AG09309 (cell line): ENCODE results near the gene UBE2E2.

Experiments
- DNase-seq: peaks from one replicate; pipeline ENCODE4 v3.0.0-alpha.2; 2010; ENCODE audit warnings: low read depth
- H3K4me3 ChIP-seq: 2 replicates; pipeline ENCODE4 v1.5.1; 2011; ENCODE audit warnings: mild to moderate bottlenecking, low read depth, low read length, moderate library complexity; ENCODE audit not compliant: control insufficient read depth
- CTCF ChIP-seq: IDR thresholded peaks from 2 replicates; pipeline ENCODE4 v1.5.1; 2011; ENCODE audit warnings: mild to moderate bottlenecking, low read depth, low read length, inconsistent platforms; ENCODE audit not compliant: insufficient read depth, control insufficient read depth; ENCODE audit errors: missing control alignments

UBE2E2 gene

GRCh38 chr3:23377928-23378672 is 175.0 kb downstream of the UBE2E2 start:
- TF ChIP-seq CTCF = no peak
- H3K4me3 ChIP-seq = no peak overlapping the region
- no peak for DNase-seq

GRCh38 chr3:23383875-23384274 is 180.7 kb downstream of the UBE2E2 start:
- no peak for DNase-seq
- no peak overlapping the region for H3K4me3 ChIP-seq
- no peak for TF ChIP-seq CTCF

- no peak for TF ChIP-seq CTCF
- no peak for DNase-seq
These were observed 182.2 kb downstream of the UBE2E2 start for GRCh38 chr3:23385327-23385726.

GRCh38 chr3:23387286-23387918 is 184.3 kb downstream of the UBE2E2 start:
- H3K4me3 ChIP-seq = no peak overlapping the region
- no peak for DNase-seq
- no peak for TF ChIP-seq CTCF

More at GRCh38 chr3:23385327-23385726, 182.2 kb downstream of the UBE2E2 start:
- no peak overlapping the region for H3K4me3 ChIP-seq

- H3K4me3 ChIP-seq = no peak overlapping the region
- TF ChIP-seq CTCF = no peak
- no peak for DNase-seq
These were observed 186.0 kb downstream of the UBE2E2 start for GRCh38 chr3:23389089-23389488.

- H3K4me3 ChIP-seq = no peak overlapping the region
- TF ChIP-seq CTCF = no peak
- DNase-seq = no peak
These were observed 186.6 kb downstream of the UBE2E2 start for GRCh38 chr3:23389686-23390085.

GRCh38 chr3:23390446-23390845 is 187.3 kb downstream of the UBE2E2 start:
- no peak for TF ChIP-seq CTCF
- H3K4me3 ChIP-seq = no peak overlapping the region
- DNase-seq = no peak
